ENCODE data around the gene DEFB124.
"Not testable (repeated sequence)": the region's sequence is repeated elsewhere in the genome, so short reads cannot be mapped to it uniquely, and the experiment has no call there.

Gene DEFB124

GRCh38 chr20:31449511-31450414, 25.2 kb downstream of the DEFB124 start:
- no peak for TF ChIP-seq EZH2 (IDR thresholded peaks at IDR 0.05)
- Histone ChIP-seq H3K9me3 (ENCODE audit: low read depth, low read length) (no peaks in the 10 kb centered on the region), H3K27ac (no peak overlapping the region), H3K4me3 (no peak overlapping the region), H3K36me3 (ENCODE audit: insufficient read depth, low read length) (no peaks in the 10 kb centered on the region), H3K9ac (ENCODE audit: insufficient read length) (no peak overlapping the region)
- DNase-seq (ENCODE audit: low read depth, low spot score) = no peak

GRCh38 chr20:31446084-31446819, 28.7 kb downstream of the DEFB124 start:
- no peaks in the 10 kb centered on the region for H3K9me3 ChIP-seq (ENCODE audit: low read depth, low read length)

GRCh38 chr20:31440012-31440659, 34.8 kb downstream of the DEFB124 start, which contains the start of gene DEFB123:
TSS of gene DEFB123 (plus strand) at chr20:31440632. CDS start at chr20:31440699, 67 bp downstream.
- DNase-seq (ENCODE audit: low read depth, low spot score) = no peak
- H3K36me3 ChIP-seq (ENCODE audit: insufficient read depth, low read length) = no peaks in the 10 kb centered on the region
- no peaks in the 10 kb centered on the region for H3K9me3 ChIP-seq (ENCODE audit: low read depth, low read length)

More at GRCh38 chr20:31446084-31446819, 28.7 kb downstream of the DEFB124 start:
- DNase-seq (ENCODE audit: low read depth, low spot score) = no peak
- H3K27ac ChIP-seq = no peak overlapping the region
- TF ChIP-seq FOXP2 (optimal IDR thresholded peaks at IDR 0.05; ENCODE audit: control extremely low read depth, extremely low read length, insufficient read depth) (no peak), EZH2 (IDR thresholded peaks at IDR 0.05) (no peak), POLR2AphosphoS5 (IDR thresholded peaks at IDR 0.05; ENCODE audit: borderline replicate concordance, low read depth, low read length) (no peak)
- H3K9ac ChIP-seq (ENCODE audit: insufficient read length) = no peak overlapping the region
- no peaks in the 10 kb centered on the region for H3K36me3 ChIP-seq (ENCODE audit: insufficient read depth, low read length)
- H3K4me3 ChIP-seq = no peak overlapping the region

GRCh38 chr20:31430568-31431115, 44.3 kb downstream of the DEFB124 start:
- Histone ChIP-seq H3K4me3 (peak overlapping the region; percentile 41), H3K36me3 (ENCODE audit: insufficient read depth, low read length) (no peaks in the 10 kb centered on the region), H3K27ac (peak overlapping the region; percentile 80), H3K9me3 (ENCODE audit: low read depth, low read length) (no peaks in the 10 kb centered on the region), H3K9ac (ENCODE audit: insufficient read length) (no peak overlapping the region)
- DNase-seq (ENCODE audit: low read depth, low spot score) = peak; percentile 68
- TF ChIP-seq POLR2AphosphoS5 (IDR thresholded peaks at IDR 0.05; ENCODE audit: borderline replicate concordance, low read depth, low read length) = no peak
- no peak for TF ChIP-seq EZH2 (IDR thresholded peaks at IDR 0.05)
- TF ChIP-seq FOXP2 (optimal IDR thresholded peaks at IDR 0.05; ENCODE audit: control extremely low read depth, extremely low read length, insufficient read depth) = no peak

More at GRCh38 chr20:31440012-31440659, 34.8 kb downstream of the DEFB124 start, which contains the start of gene DEFB123:
- TF ChIP-seq EZH2 (IDR thresholded peaks at IDR 0.05) = no peak
- no peak for TF ChIP-seq POLR2AphosphoS5 (IDR thresholded peaks at IDR 0.05; ENCODE audit: borderline replicate concordance, low read depth, low read length)
- no peak for TF ChIP-seq FOXP2 (optimal IDR thresholded peaks at IDR 0.05; ENCODE audit: control extremely low read depth, extremely low read length, insufficient read depth)
- H3K27ac ChIP-seq = no peak within 1 kb of the TSS
- no peak within 1 kb of the TSS for H3K9ac ChIP-seq (ENCODE audit: insufficient read length)
- H3K4me3 ChIP-seq = no peak within 1 kb of the TSS

- not testable (repeated sequence) for H3K9me3 ChIP-seq (ENCODE audit: low read depth, low read length); H3K36me3 ChIP-seq (ENCODE audit: insufficient read depth, low read length); DNase-seq (ENCODE audit: low read depth, low spot score); H3K9ac ChIP-seq (ENCODE audit: insufficient read length); H3K27ac ChIP-seq; H3K4me3 ChIP-seq
These were observed 47.4 kb downstream of the DEFB124 start for GRCh38 chr20:31427576-31427975.

- not testable (repeated sequence) for H3K36me3 ChIP-seq (ENCODE audit: insufficient read depth, low read length); H3K27ac ChIP-seq; DNase-seq (ENCODE audit: low read depth, low spot score); H3K9ac ChIP-seq (ENCODE audit: insufficient read length); H3K4me3 ChIP-seq; H3K9me3 ChIP-seq (ENCODE audit: low read depth, low read length)
These were observed 47.9 kb downstream of the DEFB124 start for GRCh38 chr20:31426891-31427551.

GRCh38 chr20:31425797-31426196, 49.1 kb downstream of the DEFB124 start:
- Histone ChIP-seq H3K9me3 (ENCODE audit: low read depth, low read length) (no peaks in the 10 kb centered on the region), H3K4me3 (no peak overlapping the region)
- no peak for TF ChIP-seq FOXP2 (optimal IDR thresholded peaks at IDR 0.05; ENCODE audit: control extremely low read depth, extremely low read length, insufficient read depth)
- no peak for TF ChIP-seq EZH2 (IDR thresholded peaks at IDR 0.05)
- no peak for TF ChIP-seq POLR2AphosphoS5 (IDR thresholded peaks at IDR 0.05; ENCODE audit: borderline replicate concordance, low read depth, low read length)

GRCh38 chr20:31418307-31418706, 56.6 kb downstream of the DEFB124 start:
- H3K36me3 ChIP-seq (ENCODE audit: insufficient read depth, low read length) = no peaks in the 10 kb centered on the region
- H3K9me3 ChIP-seq (ENCODE audit: low read depth, low read length) = no peaks in the 10 kb centered on the region
- no peak for DNase-seq (ENCODE audit: low read depth, low spot score)
- no peak overlapping the region for H3K27ac ChIP-seq
- no peak overlapping the region for H3K9ac ChIP-seq (ENCODE audit: insufficient read length)
- TF ChIP-seq POLR2AphosphoS5 (IDR thresholded peaks at IDR 0.05; ENCODE audit: borderline replicate concordance, low read depth, low read length) (no peak), EZH2 (IDR thresholded peaks at IDR 0.05) (no peak), FOXP2 (optimal IDR thresholded peaks at IDR 0.05; ENCODE audit: control extremely low read depth, extremely low read length, insufficient read depth) (no peak)
- no peak overlapping the region for H3K4me3 ChIP-seq

More at GRCh38 chr20:31425797-31426196, 49.1 kb downstream of the DEFB124 start:
- Histone ChIP-seq H3K9ac (ENCODE audit: insufficient read length) (no peak overlapping the region), H3K36me3 (ENCODE audit: insufficient read depth, low read length) (no peaks in the 10 kb centered on the region), H3K27ac (no peak overlapping the region)
- DNase-seq (ENCODE audit: low read depth, low spot score) = no peak
